ENCODE measurements around the gene UBXN1. TPM values are rescaled to one million over a fixed set of nuclear protein-coding genes. Genes with fewer than 3 reads are reported as not detected.
"Not testable (repeated sequence)": the region's sequence is repeated elsewhere in the genome, so short reads cannot be mapped to it uniquely, and the experiment has no call there.

The UBXN1 gene
- total RNA-seq, 4 donors from 2014 or later: 135 to 196 (median 167) TPM

GRCh38 chr11:62665075-62665598, 13.7 kb downstream of the UBXN1 start, which contains the start of the genes C11orf98 and CSKMT:
C11orf98 (minus strand) TSS chr11:62665210; CDS start chr11:62665169, 41 bp downstream.
CSKMT (plus strand) TSS chr11:62665312; CDS start chr11:62665880, 568 bp downstream.
- no peak for TF ChIP-seq CTCF (IDR thresholded peaks at IDR 0.05)
- peak; percentile 95 for ATAC-seq (ENCODE audit: low FRiP score)

GRCh38 chr11:62664405-62665074, 14.3 kb downstream of the UBXN1 start:
- TF ChIP-seq CTCF (IDR thresholded peaks at IDR 0.05): no peak
- ATAC-seq (ENCODE audit: low FRiP score): peak; percentile 30
- DNase-seq (ENCODE audit: low spot score): no peak

More at GRCh38 chr11:62665075-62665598, 13.7 kb downstream of the UBXN1 start, which contains the start of the genes C11orf98 and CSKMT:
- DNase-seq (ENCODE audit: low spot score): peak; percentile 87

- no peak for DNase-seq (ENCODE audit: low spot score)
- no peak for TF ChIP-seq CTCF (IDR thresholded peaks at IDR 0.05)
- no peak for ATAC-seq (ENCODE audit: low FRiP score)
Measured at GRCh38 chr11:62656796-62657429, 22.0 kb downstream of the UBXN1 start.

GRCh38 chr11:62654297-62654696, 24.6 kb downstream of the UBXN1 start:
- ATAC-seq (ENCODE audit: low FRiP score) (no peak), DNase-seq (ENCODE audit: low spot score) (no peak)

GRCh38 chr11:62652161-62653006, 26.5 kb downstream of the UBXN1 start:
- ATAC-seq (ENCODE audit: low FRiP score) (no peak), DNase-seq (ENCODE audit: low spot score) (no peak)
- TF ChIP-seq CTCF (IDR thresholded peaks at IDR 0.05): no peak

More at GRCh38 chr11:62654297-62654696, 24.6 kb downstream of the UBXN1 start:
- TF ChIP-seq CTCF (IDR thresholded peaks at IDR 0.05): no peak

GRCh38 chr11:62650283-62650682, 28.6 kb downstream of the UBXN1 start:
- not testable (repeated sequence) for DNase-seq (ENCODE audit: low spot score)

GRCh38 chr11:62649486-62649885, 29.4 kb downstream of the UBXN1 start:
- DNase-seq (ENCODE audit: low spot score) (no peak), ATAC-seq (ENCODE audit: low FRiP score) (no peak)

More at GRCh38 chr11:62650283-62650682, 28.6 kb downstream of the UBXN1 start:
- ATAC-seq (ENCODE audit: low FRiP score): not testable (repeated sequence)

More at GRCh38 chr11:62649486-62649885, 29.4 kb downstream of the UBXN1 start:
- no peak for TF ChIP-seq CTCF (IDR thresholded peaks at IDR 0.05)

All from omental fat pad (tissue), 4 donors.